ENCODE data around the gene PISD.

PISD gene

GRCh38 chr22:31631436-31631835 is 30.6 kb downstream of the PISD start:
- TF ChIP-seq GATA2 (IDR thresholded peaks at IDR 0.05; ENCODE audit: low read depth, low read length) (no peak), GATA3 (IDR thresholded peaks at IDR 0.05; ENCODE audit: low read depth, low read length) (no peak)

- peak; percentile 57 for TF ChIP-seq GATA2 (IDR thresholded peaks at IDR 0.05; ENCODE audit: low read depth, low read length)
- TF ChIP-seq GATA3 (IDR thresholded peaks at IDR 0.05; ENCODE audit: low read depth, low read length) = no peak
These were observed 31.4 kb downstream of the PISD start for GRCh38 chr22:31630331-31631329.

- TF ChIP-seq GATA3 (IDR thresholded peaks at IDR 0.05; ENCODE audit: low read depth, low read length) (no peak), GATA2 (IDR thresholded peaks at IDR 0.05; ENCODE audit: low read depth, low read length) (no peak)
These were observed 32.3 kb downstream of the PISD start for GRCh38 chr22:31629741-31630184.

GRCh38 chr22:31628969-31629708 is 32.9 kb downstream of the PISD start:
- no peak for TF ChIP-seq GATA3 (IDR thresholded peaks at IDR 0.05; ENCODE audit: low read depth, low read length)
- TF ChIP-seq GATA2 (IDR thresholded peaks at IDR 0.05; ENCODE audit: low read depth, low read length) = no peak

GRCh38 chr22:31628362-31628761 is 33.7 kb downstream of the PISD start:
- TF ChIP-seq GATA2 (IDR thresholded peaks at IDR 0.05; ENCODE audit: low read depth, low read length) = no peak
- no peak for TF ChIP-seq GATA3 (IDR thresholded peaks at IDR 0.05; ENCODE audit: low read depth, low read length)

- TF ChIP-seq GATA2 (IDR thresholded peaks at IDR 0.05; ENCODE audit: low read depth, low read length) (no peak), GATA3 (IDR thresholded peaks at IDR 0.05; ENCODE audit: low read depth, low read length) (no peak)
These were observed 34.7 kb downstream of the PISD start for GRCh38 chr22:31627223-31627731.

GRCh38 chr22:31626427-31627150 is 35.4 kb downstream of the PISD start:
- TF ChIP-seq GATA2 (IDR thresholded peaks at IDR 0.05; ENCODE audit: low read depth, low read length) (no peak), GATA3 (IDR thresholded peaks at IDR 0.05; ENCODE audit: low read depth, low read length) (no peak)

- no peak for TF ChIP-seq GATA2 (IDR thresholded peaks at IDR 0.05; ENCODE audit: low read depth, low read length)
- no peak for TF ChIP-seq GATA3 (IDR thresholded peaks at IDR 0.05; ENCODE audit: low read depth, low read length)
These were observed 36.2 kb downstream of the PISD start for GRCh38 chr22:31625661-31626426.

GRCh38 chr22:31625257-31625640 is 36.8 kb downstream of the PISD start:
- no peak for TF ChIP-seq GATA2 (IDR thresholded peaks at IDR 0.05; ENCODE audit: low read depth, low read length)
- TF ChIP-seq GATA3 (IDR thresholded peaks at IDR 0.05; ENCODE audit: low read depth, low read length) = no peak

GRCh38 chr22:31623592-31624304 is 38.3 kb downstream of the PISD start:
- no peak for TF ChIP-seq GATA2 (IDR thresholded peaks at IDR 0.05; ENCODE audit: low read depth, low read length)
- TF ChIP-seq GATA3 (IDR thresholded peaks at IDR 0.05; ENCODE audit: low read depth, low read length) = no peak

GRCh38 chr22:31622980-31623379 is 39.0 kb downstream of the PISD start:
- no peak for TF ChIP-seq GATA2 (IDR thresholded peaks at IDR 0.05; ENCODE audit: low read depth, low read length)
- no peak for TF ChIP-seq GATA3 (IDR thresholded peaks at IDR 0.05; ENCODE audit: low read depth, low read length)

GRCh38 chr22:31621507-31622124 is 40.4 kb downstream of the PISD start:
- TF ChIP-seq GATA3 (IDR thresholded peaks at IDR 0.05; ENCODE audit: low read depth, low read length) (no peak), GATA2 (IDR thresholded peaks at IDR 0.05; ENCODE audit: low read depth, low read length) (no peak)

All from SH-SY5Y (cell line).